ENCODE measurements around the gene TCP1.

GRCh38 chr6:159730332-159730676 is 59.1 kb downstream of the TCP1 start:
- no peak for TF ChIP-seq CTCF (IDR thresholded peaks at IDR 0.05; ENCODE audit: low read length)
- no peak for TF ChIP-seq EZH2 (optimal IDR thresholded peaks at IDR 0.05; ENCODE audit: low read depth, low read length)
- no peak for TF ChIP-seq EZH2phosphoT487 (IDR thresholded peaks at IDR 0.05; ENCODE audit: low read length)
